HepG2 (cell line): ENCODE results near the gene NFS1. TPM values are rescaled to one million over a fixed set of nuclear protein-coding genes. Genes with fewer than 3 reads are reported as not detected.

Experiments used
- HOXA7 ChIP-seq: sonication (generic); formaldehyde crosslinking; IDR thresholded peaks from 2 replicates; pipeline ENCODE4 v1.8.1; 2022; ENCODE audit warnings: mild to moderate bottlenecking, missing genetic modification reagents, moderate library complexity
- KDM4B ChIP-seq: sonication (generic); formaldehyde crosslinking; IDR thresholded peaks from 2 replicates; pipeline ENCODE4 v1.4.0; 2020; ENCODE audit warnings: missing genetic modification reagents
- MATR3 ChIP-seq: sonication (generic); formaldehyde crosslinking; IDR thresholded peaks from 2 replicates; pipeline ENCODE4 v1.4.0; 2020; ENCODE audit warnings: missing genetic modification reagents
- PAF1 ChIP-seq: IDR thresholded peaks from 2 replicates; pipeline ENCODE4 v1.6.1; 2016; ENCODE audit warnings: missing genetic modification reagents, missing compliant biosample characterization
- RELA ChIP-seq: sonication (generic); formaldehyde crosslinking; IDR thresholded peaks from 2 replicates; pipeline ENCODE4 v1.4.0; 2020; ENCODE audit warnings: missing genetic modification reagents
- RNF219 ChIP-seq: sonication (generic); formaldehyde crosslinking; IDR thresholded peaks from 2 replicates; pipeline ENCODE4 v1.5.0; 2020; ENCODE audit warnings: mild to moderate bottlenecking, missing genetic modification reagents
- SATB2 ChIP-seq: sonication (generic); formaldehyde crosslinking; IDR thresholded peaks from 2 replicates; pipeline ENCODE4 v1.5.0; 2020; ENCODE audit warnings: missing genetic modification reagents
- SMARCC2 ChIP-seq: fragments of 450-650 bp; IDR thresholded peaks from 2 replicates; pipeline ENCODE4 v1.6.1; 2017; ENCODE audit warnings: antibody characterized with exemption, mild to moderate bottlenecking
- SYNCRIP ChIP-seq: fragments of 200-400 bp; formaldehyde crosslinking; IDR thresholded peaks from 2 replicates; pipeline ENCODE4 v1.6.1; 2018; ENCODE audit warnings: mild to moderate bottlenecking, low read depth, low read length; ENCODE audit not compliant: insufficient read depth
- ZGPAT ChIP-seq: IDR thresholded peaks from 2 replicates; pipeline ENCODE4 v1.6.1; 2016; ENCODE audit warnings: mild to moderate bottlenecking
- ZNF326 ChIP-seq: sonication (generic); formaldehyde crosslinking; IDR thresholded peaks from 2 replicates; pipeline ENCODE4 v1.4.0; 2020; ENCODE audit warnings: missing genetic modification reagents, borderline replicate concordance
- ZNF441 ChIP-seq: sonication (generic); formaldehyde crosslinking; IDR thresholded peaks from 2 replicates; pipeline ENCODE4 v1.7.0; 2021; ENCODE audit warnings: missing genetic modification reagents, borderline replicate concordance
- ZNF569 ChIP-seq: sonication (generic); formaldehyde crosslinking; IDR thresholded peaks from 2 replicates; pipeline ENCODE4 v1.5.0; 2020; ENCODE audit warnings: mild to moderate bottlenecking, missing genetic modification reagents, moderate library complexity, borderline replicate concordance
- ZNF749 ChIP-seq: sonication (generic); formaldehyde crosslinking; IDR thresholded peaks from 2 replicates; pipeline ENCODE4 v1.8.0; 2022; ENCODE audit warnings: mild to moderate bottlenecking, missing genetic modification reagents, moderate library complexity, borderline replicate concordance
- ZNF776 ChIP-seq: sonication (generic); formaldehyde crosslinking; IDR thresholded peaks from 2 replicates; pipeline ENCODE4 v1.4.0; 2020; ENCODE audit warnings: mild to moderate bottlenecking, missing genetic modification reagents
- polyA plus RNA-seq, 8 experiments: library from polyadenylated mRNA; depleted of rRNA in 3 of 8; stranded (reverse) in 7 of 8; unstranded in 1 of 8; fragments of >200 nt; fragmentation: Illumina TruSeq in 4 of 8; extraction: Trizol in 4 of 8; gene quantifications; 2 replicates each; pipeline versions ENCODE4 v1.2.1 to v1.2.3, GENCODE V29; 2011 to 2016; ENCODE audit warnings: low read depth in 4 of 8, missing spikeins in 1 of 8, mixed read lengths in 1 of 8; ENCODE audit not compliant: insufficient read depth in 1 of 8
- total RNA-seq, 5 experiments: library from RNA; depleted of rRNA; stranded (reverse); fragments of >200 nt; fragmentation: Illumina TruSeq; extraction: Trizol; gene quantifications; 2 replicates each; pipeline ENCODE4 v1.2.3, GENCODE V29; 2016; ENCODE audit warnings: low read depth in 1 of 5
- TF ChIP-seq, protein P1 (sequence below): sonication (generic); formaldehyde crosslinking; IDR thresholded peaks from 2 replicates; pipeline ENCODE4 v1.8.0; 2022; ENCODE audit warnings: mild to moderate bottlenecking, missing genetic modification reagents, borderline replicate concordance
- TF ChIP-seq, protein P2 (sequence below): sonication (generic); formaldehyde crosslinking; IDR thresholded peaks from 2 replicates; pipeline ENCODE4 v1.4.0; 2020; ENCODE audit warnings: mild to moderate bottlenecking, missing genetic modification reagents

The NFS1 gene
- total and polyA plus RNA-seq, 2 of the 13 experiments (the other 11 are each of a cell fraction or from before 2014, with no cell fraction given) = 65.9 to 88.1 TPM

- TF ChIP-seq ZNF326 (CRISPR knock-in tag) = peak; percentile 88; the same call in 1 of the 2 replicates
- peak; percentile 100 for TF ChIP-seq ZGPAT (CRISPR knock-in tag)
- TF ChIP-seq, protein P1, sequence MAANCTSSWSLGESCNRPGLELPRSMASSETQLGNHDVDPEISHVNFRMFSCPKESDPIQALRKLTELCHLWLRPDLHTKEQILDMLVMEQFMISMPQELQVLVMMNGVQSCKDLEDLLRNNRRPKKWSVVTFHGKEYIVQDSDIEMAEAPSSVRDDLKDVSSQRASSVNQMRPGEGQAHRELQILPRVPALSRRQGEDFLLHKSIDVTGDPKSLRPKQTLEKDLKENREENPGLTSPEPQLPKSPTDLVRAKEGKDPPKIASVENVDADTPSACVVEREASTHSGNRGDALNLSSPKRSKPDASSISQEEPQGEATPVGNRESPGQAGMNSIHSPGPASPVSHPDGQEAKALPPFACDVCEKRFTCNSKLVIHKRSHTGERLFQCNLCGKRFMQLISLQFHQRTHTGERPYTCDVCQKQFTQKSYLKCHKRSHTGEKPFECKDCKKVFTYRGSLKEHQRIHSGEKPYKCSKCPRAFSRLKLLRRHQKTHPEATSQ (CRISPR knock-in tag) = peak; percentile 99
- TF ChIP-seq HOXA7 (CRISPR knock-in tag) = no peak
- peak; percentile 99 for TF ChIP-seq KDM4B (CRISPR knock-in tag)
- TF ChIP-seq ZNF749 (CRISPR knock-in tag) = peak; percentile 98
- TF ChIP-seq ZNF776 (CRISPR knock-in tag) = peak; percentile 99
- no peak; the same call in 1 of the 2 replicates for TF ChIP-seq RNF219 (CRISPR knock-in tag)
- peak; percentile 88 for TF ChIP-seq ZNF441 (CRISPR knock-in tag)
- TF ChIP-seq SATB2 (CRISPR knock-in tag) = peak; percentile 86
- no peak for TF ChIP-seq SMARCC2
- TF ChIP-seq MATR3 (CRISPR knock-in tag) = peak; percentile 24; the same call in 1 of the 2 replicates
- peak; percentile 95; the same call in 1 of the 2 replicates for TF ChIP-seq ZNF569 (CRISPR knock-in tag)
- TF ChIP-seq, protein P2, sequence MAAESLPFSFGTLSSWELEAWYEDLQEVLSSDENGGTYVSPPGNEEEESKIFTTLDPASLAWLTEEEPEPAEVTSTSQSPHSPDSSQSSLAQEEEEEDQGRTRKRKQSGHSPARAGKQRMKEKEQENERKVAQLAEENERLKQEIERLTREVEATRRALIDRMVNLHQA (CRISPR knock-in tag) = peak; percentile 85; the same call in 1 of the 2 replicates
- no peak for TF ChIP-seq SYNCRIP
- peak; percentile 54; the same call in 1 of the 2 replicates for TF ChIP-seq RELA (CRISPR knock-in tag)
- no peak for TF ChIP-seq PAF1 (CRISPR knock-in tag)
- TF ChIP-seq, all 625 proteins: peak for 502
Measured at GRCh38 chr20:35699127-35699956, at the start of gene NFS1, which contains the start of gene ROMO1 (continued).
